GM12892 (cell line): ENCODE results near the gene PPP2R2C.

ENCODE experiments used
- DNase-seq: peaks from one replicate; pipeline ENCODE4 v3.0.0; 2011; ENCODE audit not compliant: insufficient read length
- FAIRE-seq: peaks from 2 replicates; lab custom pipeline; 2011; peaks lifted over from hg19 to GRCh38; lab: Jason Lieb, UNC
- POLR2A ChIP-seq: IDR thresholded peaks from 2 replicates; pipeline ENCODE4 v1.6.1; 2011; ENCODE audit warnings: low read depth, low read length, control low read depth
- POLR2AphosphoS5 ChIP-seq: IDR thresholded peaks from 2 replicates; pipeline ENCODE4 v1.6.1; 2011; ENCODE audit warnings: low read depth, low read length, control low read depth
- TAF1 ChIP-seq: IDR thresholded peaks from 2 replicates; pipeline ENCODE4 v1.6.1; 2011; ENCODE audit warnings: low read depth, mild to moderate bottlenecking, control low read depth, low read length, borderline replicate concordance

The PPP2R2C gene

GRCh38 chr4:6335040-6335590 lies 137.3 kb downstream of the PPP2R2C start:
- DNase-seq (no peak), FAIRE-seq (no peak)
- TF ChIP-seq TAF1 (no peak), POLR2A (no peak), POLR2AphosphoS5 (no peak)

- DNase-seq (no peak), FAIRE-seq (no peak)
- TF ChIP-seq TAF1 (no peak), POLR2AphosphoS5 (no peak), POLR2A (no peak)
These were observed 138.1 kb downstream of the PPP2R2C start for GRCh38 chr4:6334203-6334887.

GRCh38 chr4:6333301-6334202 lies 138.9 kb downstream of the PPP2R2C start:
- FAIRE-seq (peak; percentile 30), DNase-seq (no peak)
- TF ChIP-seq POLR2AphosphoS5 (no peak), POLR2A (no peak)

GRCh38 chr4:6332669-6333050 lies 139.8 kb downstream of the PPP2R2C start:
- FAIRE-seq (no peak), DNase-seq (no peak)
- TF ChIP-seq POLR2AphosphoS5, result no peak
- TF ChIP-seq TAF1, result no peak
- no peak for TF ChIP-seq POLR2A

GRCh38 chr4:6332042-6332668 lies 140.3 kb downstream of the PPP2R2C start:
- peak; percentile 5 for FAIRE-seq
- DNase-seq, result no peak
- TF ChIP-seq POLR2A (no peak), TAF1 (no peak), POLR2AphosphoS5 (no peak)

GRCh38 chr4:6331468-6331867 lies 140.9 kb downstream of the PPP2R2C start:
- FAIRE-seq (no peak), DNase-seq (no peak)
- TF ChIP-seq TAF1 (no peak), POLR2A (no peak), POLR2AphosphoS5 (no peak)

GRCh38 chr4:6331018-6331417 lies 141.4 kb downstream of the PPP2R2C start:
- TF ChIP-seq POLR2AphosphoS5, result no peak
- no peak for TF ChIP-seq POLR2A
- no peak for TF ChIP-seq TAF1
- FAIRE-seq, result peak; percentile 66
- DNase-seq, result peak; percentile 46

GRCh38 chr4:6330384-6330767 lies 142.0 kb downstream of the PPP2R2C start:
- FAIRE-seq, result no peak
- DNase-seq, result no peak
- no peak for TF ChIP-seq POLR2A
- TF ChIP-seq TAF1, result no peak

- FAIRE-seq, result no peak
These were observed 142.7 kb downstream of the PPP2R2C start for GRCh38 chr4:6329478-6330383.

GRCh38 chr4:6328526-6328925 lies 143.9 kb downstream of the PPP2R2C start:
- DNase-seq (no peak), FAIRE-seq (no peak)
- TF ChIP-seq TAF1, result no peak
- no peak for TF ChIP-seq POLR2A
- TF ChIP-seq POLR2AphosphoS5, result no peak

More at GRCh38 chr4:6329478-6330383, 142.7 kb downstream of the PPP2R2C start:
- no peak for DNase-seq
- TF ChIP-seq POLR2A (no peak), POLR2AphosphoS5 (no peak), TAF1 (no peak)
